Fibroblast of the aortic adventitia (primary cell): ENCODE data around the gene AP3D1. TPM values are rescaled to one million over a fixed set of nuclear protein-coding genes. Genes with fewer than 3 reads are reported as not detected.

Experiments used
- DNase-seq: peaks from one replicate; pipeline ENCODE4 v3.0.0-alpha.2; 2010; ENCODE audit warnings: low read depth
- H3K4me3 ChIP-seq: 2 replicates; pipeline ENCODE4 v1.5.1; 2011; ENCODE audit warnings: low read depth, mild to moderate bottlenecking, control low read depth, low read length, moderate library complexity
- CTCF ChIP-seq: IDR thresholded peaks from 2 replicates; pipeline ENCODE4 v1.5.1; 2011; ENCODE audit warnings: mild to moderate bottlenecking, low read length, control low read depth, inconsistent platforms; ENCODE audit not compliant: insufficient read depth
- total RNA-seq: library from RNA; depleted of rRNA; stranded (reverse); fragments of >200 nt; gene quantifications from 2 replicates; pipeline ENCODE4 v1.2.3, GENCODE V29; 2012; ENCODE audit warnings: low replicate concordance

The AP3D1 gene
- total RNA-seq, 1 donor = 102 TPM

DNA sequence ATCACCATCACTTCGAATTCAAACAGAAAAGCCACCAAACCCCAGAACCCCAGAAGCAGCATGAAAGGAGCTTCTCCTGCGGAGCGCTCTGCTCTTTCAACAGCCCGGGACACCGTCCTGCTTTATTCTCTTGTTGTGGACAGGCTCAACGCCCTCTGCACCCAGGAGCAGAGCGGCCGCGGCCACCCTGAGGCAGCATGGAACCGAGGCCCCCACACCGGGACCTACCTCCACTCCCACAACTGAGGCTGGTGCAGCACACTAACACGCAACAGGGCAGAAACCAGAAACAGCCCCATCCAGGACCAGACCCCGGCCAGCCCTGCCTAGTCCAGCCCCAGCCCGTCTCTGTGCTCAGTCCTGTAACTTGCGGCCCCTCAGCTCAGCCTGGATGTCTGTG lies 7.2 kb downstream of the AP3D1 start:
- no peak for DNase-seq
- no peak overlapping the region for H3K4me3 ChIP-seq
- no peak for TF ChIP-seq CTCF

DNA sequence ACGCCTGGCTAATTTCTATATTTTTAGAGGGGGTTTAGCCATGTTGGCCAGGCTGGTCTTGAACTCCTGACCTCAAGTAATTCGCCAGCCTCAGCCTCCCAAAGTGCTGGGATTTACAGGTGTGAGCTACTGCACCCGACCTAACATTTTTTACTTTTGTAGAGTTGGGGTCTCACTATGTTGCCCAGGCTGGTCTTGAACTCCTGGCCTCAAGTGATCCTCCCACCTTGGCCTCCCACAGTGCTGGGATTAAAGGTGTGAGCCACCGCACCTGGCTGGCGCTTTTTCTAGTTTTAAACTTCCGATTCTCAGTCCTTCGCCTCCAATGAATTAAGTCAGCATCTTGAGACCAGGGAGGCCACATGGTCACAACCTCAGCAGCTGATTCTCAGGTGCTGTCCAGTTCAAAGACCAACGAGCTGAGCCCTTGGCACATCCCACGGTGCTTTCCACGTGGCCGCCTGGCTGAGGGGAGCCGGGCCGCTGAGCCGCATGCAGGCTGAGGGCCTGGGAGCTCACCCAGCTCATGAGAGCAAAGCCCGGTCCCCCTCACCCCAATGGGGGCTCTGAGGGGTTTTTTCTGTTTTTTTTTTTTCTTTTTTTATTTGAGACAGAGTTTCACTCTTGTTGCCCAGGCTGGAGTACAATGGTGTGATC lies 9.1 kb downstream of the AP3D1 start:
- no peak for TF ChIP-seq CTCF
- no peak overlapping the region for H3K4me3 ChIP-seq
- DNase-seq = no peak

GRCh38 chr19:2140138-2140569 lies 11.2 kb downstream of the AP3D1 start:
- H3K4me3 ChIP-seq = no peak overlapping the region
- no peak for TF ChIP-seq CTCF
- DNase-seq = no peak

- H3K4me3 ChIP-seq = no peak overlapping the region
- no peak for TF ChIP-seq CTCF
- DNase-seq = no peak
Observed at GRCh38 chr19:2139385-2140137, 11.8 kb downstream of the AP3D1 start.

- DNase-seq = no peak
- no peak for TF ChIP-seq CTCF
- H3K4me3 ChIP-seq = no peak overlapping the region
Observed at GRCh38 chr19:2138061-2138728, 13.2 kb downstream of the AP3D1 start.

DNA sequence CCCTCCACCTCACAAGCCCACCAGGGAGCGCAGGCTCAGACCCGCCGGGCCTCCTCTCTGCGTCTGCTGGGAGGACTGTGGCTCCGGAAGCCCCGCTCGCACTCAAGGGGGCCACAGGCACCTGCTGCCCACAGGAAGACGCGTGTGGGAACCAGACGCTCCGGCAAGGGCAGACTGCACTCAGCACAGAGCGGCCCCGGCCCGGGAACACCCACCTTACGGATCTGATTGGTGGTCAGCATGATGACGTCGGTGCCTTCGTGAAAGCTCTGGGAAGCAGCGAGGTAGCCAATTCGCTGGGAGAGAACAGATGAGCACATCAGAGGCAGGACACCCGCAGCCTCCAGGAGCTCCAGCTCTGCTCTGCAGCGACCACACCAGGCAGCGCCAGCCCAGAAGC lies 14.6 kb downstream of the AP3D1 start:
- no peak for DNase-seq
- no peak for TF ChIP-seq CTCF
- no peak overlapping the region for H3K4me3 ChIP-seq
